CD8-positive, alpha-beta memory T cell (primary cell): Measurements from ENCODE around the gene ZNF609. TPM values are rescaled to one million over a fixed set of nuclear protein-coding genes. Genes with fewer than 3 reads are reported as not detected.
"Not testable (repeated sequence)": the region's sequence is repeated elsewhere in the genome, so short reads cannot be mapped to it uniquely, and the experiment has no call there.

ENCODE experiments used
- CTCF ChIA-PET: fragments of 350-600 bp; sonication (Branson Sonifier 250); formaldehyde crosslinking; loops from one replicate; lab custom pipeline; 2021; ENCODE audit warnings: antibody characterized with exemption; lab: Charles Lee
- POLR2A ChIA-PET: fragments of 350-600 bp; sonication (Branson Sonifier 250); formaldehyde crosslinking; loops from one replicate; lab custom pipeline; 2021; ENCODE audit warnings: antibody characterized with exemption; lab: Charles Lee
- DNase-seq, 5 donors: peaks; one replicate each; pipeline versions ENCODE4 v3.0.0 to v3.0.0-alpha.2; 2020 to 2022; ENCODE audit warnings: mixed read lengths in 1 of 5
- H3K27ac ChIP-seq: one replicate; pipeline ENCODE4 v1.7.0; 2013; ENCODE audit warnings: low read depth, mild to moderate bottlenecking, low read length, moderate library complexity
- H3K27me3 ChIP-seq: 2 replicates; pipeline ENCODE4 v1.7.0; 2013; ENCODE audit warnings: low read length, mild to moderate bottlenecking; ENCODE audit not compliant: insufficient read depth, poor library complexity, severe bottlenecking
- H3K36me3 ChIP-seq: 2 replicates; pipeline ENCODE4 v1.7.0; 2013; ENCODE audit warnings: mild to moderate bottlenecking, low read length, moderate library complexity; ENCODE audit not compliant: insufficient read depth
- H3K4me1 ChIP-seq: 2 replicates; pipeline ENCODE4 v1.7.0; 2013; ENCODE audit warnings: mild to moderate bottlenecking, low read length, moderate library complexity; ENCODE audit not compliant: insufficient read depth
- H3K4me3 ChIP-seq: 2 replicates; pipeline ENCODE4 v1.7.0; 2013; ENCODE audit warnings: mild to moderate bottlenecking, low read length
- H3K9me3 ChIP-seq: 2 replicates; pipeline ENCODE4 v1.7.0; 2013; ENCODE audit warnings: mild to moderate bottlenecking, low read length
- H3K27ac Mint-ChIP-seq, 8 donors: one replicate each; pipeline ENCODE4 v1.8.0; 2020 to 2021; ENCODE audit warnings: mixed read lengths in 8 of 8, mild to moderate bottlenecking in 6 of 8, inconsistent platforms in 3 of 8, moderate library complexity in 3 of 8
- H3K27me3 Mint-ChIP-seq, 2 donors: one replicate each; pipeline ENCODE4 v1.8.0; 2020 to 2021; ENCODE audit warnings: mixed read lengths in 2 of 2, mild to moderate bottlenecking in 1 of 2, moderate library complexity in 1 of 2
- H3K36me3 Mint-ChIP-seq, 3 donors: one replicate each; pipeline ENCODE4 v1.8.0; 2020 to 2021; ENCODE audit warnings: mixed read lengths in 3 of 3, inconsistent platforms in 1 of 3, mild to moderate bottlenecking in 1 of 3
- H3K4me1 Mint-ChIP-seq, 3 donors: one replicate each; pipeline ENCODE4 v1.8.0; 2020 to 2021; ENCODE audit warnings: mixed read lengths in 3 of 3, inconsistent platforms in 1 of 3, mild to moderate bottlenecking in 1 of 3
- H3K4me3 Mint-ChIP-seq, 7 donors: one replicate each; pipeline ENCODE4 v1.8.0; 2020 to 2021; ENCODE audit warnings: mixed read lengths in 7 of 7, mild to moderate bottlenecking in 6 of 7, moderate library complexity in 4 of 7, inconsistent platforms in 2 of 7
- H3K9me3 Mint-ChIP-seq, 5 donors: one replicate each; pipeline ENCODE4 v1.8.0; 2020 to 2022; ENCODE audit warnings: mixed read lengths in 5 of 5, mild to moderate bottlenecking in 3 of 5, moderate library complexity in 2 of 5, inconsistent platforms in 1 of 5
- polyA plus RNA-seq: library from polyadenylated mRNA; unstranded; fragments of 300-500 nt; fragmentation: Illumina TruSeq; gene quantifications from one replicate; pipeline ENCODE4 v1.2.3, GENCODE V29; 2021
- total RNA-seq, 2 experiments: library from RNA; stranded (reverse); gene quantifications; one replicate each; pipeline ENCODE4 v1.2.3, GENCODE V29; 2021

Gene ZNF609
- total and polyA plus RNA-seq, 3 experiments from 2014 or later, result 10.7 to 38.9 (median 38.0) TPM

DNA sequence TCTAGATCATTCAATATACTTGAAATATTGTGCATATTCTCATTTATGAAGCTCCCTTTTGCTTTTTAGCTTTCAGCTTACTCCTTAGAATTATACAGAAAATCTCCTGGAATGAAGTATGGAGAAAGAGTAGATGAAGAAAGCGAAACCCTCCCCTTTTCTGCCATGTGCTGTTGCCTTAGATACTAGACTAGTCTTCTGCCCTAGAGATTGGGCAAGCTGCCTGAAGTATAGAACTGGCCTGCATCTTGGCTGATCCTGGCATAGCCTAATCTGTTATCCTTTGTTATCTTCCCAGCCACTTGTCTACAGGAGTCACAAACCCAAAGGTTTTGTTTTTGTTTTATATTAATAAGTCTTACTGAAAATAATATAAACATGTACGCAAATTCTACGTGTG, 176.2 kb downstream of the ZNF609 start:
- Mint-ChIP-seq H3K9me3 (peaks cover 0 to 10% (median 5%) of the 10 kb centered on the region in 5 donors), H3K27ac (peak overlapping the region in 7 of 8 donors; percentile 71 to 96 (median 90)), H3K4me3 (peak overlapping the region in 1 of 7 donors; percentile 32), H3K36me3 (peaks cover 17 to 22% (median 20%) of the 10 kb centered on the region in 3 donors), H3K27me3 (no peaks in the 10 kb centered on the region), H3K4me1 (peaks cover 58 to 91% (median 80%) of the 10 kb centered on the region in 3 donors)
- H3K4me1 ChIP-seq, result peaks cover 60% of the 10 kb centered on the region
- no peak overlapping the region for H3K27ac ChIP-seq
- CTCF ChIA-PET, result interaction anchor here (1.2 to 3.2 kb wide), 2 partner anchors 13 to 15 kb away, joined by 4 to 14 read pairs; no protein-coding TSS in a partner anchor
- no peaks in the 10 kb centered on the region for H3K9me3 ChIP-seq
- POLR2A ChIA-PET, result interaction anchor here (3.4 kb wide), 1 partner anchor 15 kb away, joined by 14 read pairs; no protein-coding TSS in a partner anchor
- no peaks in the 10 kb centered on the region for H3K36me3 ChIP-seq
- H3K27me3 ChIP-seq, result no peaks in the 10 kb centered on the region
- no peak for DNase-seq
- no peak overlapping the region for H3K4me3 ChIP-seq

GRCh38 chr15:64637412-64637811, 177.0 kb downstream of the ZNF609 start:
- peaks cover 59% of the 10 kb centered on the region for H3K4me1 ChIP-seq
- peaks cover 58 to 89% (median 84%) of the 10 kb centered on the region in 3 donors for H3K4me1 Mint-ChIP-seq
- CTCF ChIA-PET, result no interaction called here

DNA sequence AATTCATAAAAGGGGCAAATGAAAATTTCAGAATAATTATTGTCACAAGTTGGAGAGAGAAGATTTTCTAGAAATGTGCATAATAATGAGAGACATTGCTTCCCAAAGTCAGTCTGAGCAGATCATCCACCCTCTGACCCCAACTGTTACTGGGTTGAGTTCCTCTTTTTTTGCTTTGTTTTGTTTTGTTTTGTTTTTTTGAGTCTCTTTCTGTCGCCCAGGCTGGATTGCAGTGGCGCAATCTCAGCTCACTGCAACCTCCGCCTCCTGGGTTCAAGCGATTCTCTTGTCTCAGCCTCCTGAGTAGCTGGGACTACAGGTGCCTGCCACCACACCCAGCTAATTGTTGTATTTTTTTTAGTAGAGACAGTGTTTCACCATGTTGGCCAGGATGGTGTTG, 179.4 kb downstream of the ZNF609 start:
- not testable (repeated sequence) for H3K27me3 Mint-ChIP-seq, H3K9me3 Mint-ChIP-seq
- H3K27ac Mint-ChIP-seq, result peak overlapping the region in 6 of 8 donors; percentile 12 to 77 (median 59)

More at GRCh38 chr15:64637412-64637811, 177.0 kb downstream of the ZNF609 start:
- H3K27ac Mint-ChIP-seq, result peak overlapping the region in 2 of 8 donors; percentile 66 to 73
- POLR2A ChIA-PET, result interaction anchor here (0.6 kb wide), 1 partner anchor 301 kb away, joined by 4 read pairs; no protein-coding TSS in a partner anchor
- H3K4me3 ChIP-seq, result no peak overlapping the region
- peaks cover 19 to 22% (median 20%) of the 10 kb centered on the region in 3 donors for H3K36me3 Mint-ChIP-seq
- H3K9me3 ChIP-seq, result no peaks in the 10 kb centered on the region
- no peaks in the 10 kb centered on the region for H3K27me3 ChIP-seq
- H3K4me3 Mint-ChIP-seq, result no peak overlapping the region
- H3K36me3 ChIP-seq, result no peaks in the 10 kb centered on the region
- H3K27ac ChIP-seq, result no peak overlapping the region
- no peak for DNase-seq
- H3K9me3 Mint-ChIP-seq, result peaks cover 0 to 10% (median 5%) of the 10 kb centered on the region in 5 donors
- no peaks in the 10 kb centered on the region for H3K27me3 Mint-ChIP-seq

DNA sequence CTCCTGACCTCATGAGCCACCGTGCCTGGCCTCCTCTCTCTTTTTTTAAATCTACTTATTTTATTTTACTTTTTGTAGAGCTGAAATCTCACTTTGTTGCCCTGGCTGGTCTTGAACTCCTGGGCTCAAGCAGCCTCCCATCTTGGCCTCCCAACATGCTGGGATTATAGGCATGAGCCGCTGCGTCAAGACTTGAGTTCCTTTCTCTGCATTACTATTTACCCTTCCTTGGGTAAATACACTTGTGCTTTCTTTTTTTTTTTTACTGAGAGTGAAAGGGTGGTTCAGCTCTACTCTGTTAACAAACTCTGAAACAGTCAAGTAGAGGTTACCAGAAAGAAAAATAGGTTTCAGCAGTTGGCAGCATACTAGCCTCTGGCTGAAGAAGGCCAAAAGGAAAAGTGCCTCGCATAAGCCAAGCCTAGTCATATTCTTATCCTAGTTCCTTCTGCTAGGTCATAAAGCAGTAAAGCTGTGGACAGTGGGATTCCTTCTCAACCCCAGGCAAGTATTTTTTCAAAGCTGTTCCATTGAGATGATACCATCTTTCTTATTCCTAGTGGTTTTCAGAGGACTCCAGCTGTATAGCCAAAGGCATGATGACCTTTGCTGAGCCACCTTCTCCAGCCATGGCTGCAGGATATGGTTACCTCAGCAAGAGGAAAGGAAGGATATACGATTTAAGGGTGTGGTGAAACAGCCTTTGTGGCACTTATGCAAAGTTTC, 179.9 kb downstream of the ZNF609 start:
- peaks cover 30% of the 10 kb centered on the region for H3K4me1 ChIP-seq
- ChIA-PET CTCF (interaction anchor here (1.2 to 1.6 kb wide), 2 partner anchors 208 to 213 kb away, joined by 3 read pairs; no protein-coding TSS in a partner anchor), POLR2A (interaction anchor here (0.6 kb wide), 2 partner anchors 11 to 17 kb away, joined by 3 to 4 read pairs; no protein-coding TSS in a partner anchor)
- Mint-ChIP-seq H3K36me3 (peaks cover 22 to 26% (median 25%) of the 10 kb centered on the region in 3 donors), H3K9me3 (peaks cover 0 to 10% (median 5%) of the 10 kb centered on the region in 5 donors), H3K4me1 (peaks cover 44 to 80% (median 74%) of the 10 kb centered on the region in 3 donors), H3K27me3 (no peaks in the 10 kb centered on the region), H3K27ac (peak overlapping the region in 6 of 8 donors; percentile 37 to 77 (median 44)), H3K4me3 (peak overlapping the region in 2 of 7 donors; percentile 7 to 25)
- no peak for DNase-seq
- no peaks in the 10 kb centered on the region for H3K36me3 ChIP-seq
- H3K9me3 ChIP-seq, result no peaks in the 10 kb centered on the region
- H3K4me3 ChIP-seq, result no peak overlapping the region
- no peak overlapping the region for H3K27ac ChIP-seq
- H3K27me3 ChIP-seq, result no peaks in the 10 kb centered on the region

More for the DNA sequence above, 179.4 kb downstream of the ZNF609 start:
- H3K4me3 ChIP-seq, H3K27me3 ChIP-seq, H3K36me3 ChIP-seq, H3K9me3 ChIP-seq, POLR2A ChIA-PET, DNase-seq, H3K27ac ChIP-seq: not testable (repeated sequence)
- CTCF ChIA-PET, result interaction anchor here (1.2 to 1.6 kb wide), 2 partner anchors 207 to 212 kb away, joined by 3 read pairs; no protein-coding TSS in a partner anchor
- peak overlapping the region in 1 of 7 donors; percentile 52 for H3K4me3 Mint-ChIP-seq
- H3K4me1 ChIP-seq, result peaks cover 36% of the 10 kb centered on the region
- peaks cover 22 to 26% (median 25%) of the 10 kb centered on the region in 3 donors for H3K36me3 Mint-ChIP-seq
- H3K4me1 Mint-ChIP-seq, result peaks cover 48 to 81% (median 74%) of the 10 kb centered on the region in 3 donors

GRCh38 chr15:64642875-64643274, 182.5 kb downstream of the ZNF609 start:
- CTCF ChIA-PET, result interaction anchor here (1.4 to 2.9 kb wide), 2 partner anchors 11 to 215 kb away, joined by 3 to 11 read pairs; no protein-coding TSS in a partner anchor
- DNase-seq, result no peak
- H3K27me3 Mint-ChIP-seq, result no peaks in the 10 kb centered on the region
- peaks cover 0 to 3% (median 0%) of the 10 kb centered on the region in 5 donors for H3K9me3 Mint-ChIP-seq
- Histone ChIP-seq H3K9me3 (no peaks in the 10 kb centered on the region), H3K4me1 (peaks cover 18% of the 10 kb centered on the region), H3K4me3 (no peak overlapping the region), H3K36me3 (no peaks in the 10 kb centered on the region), H3K27ac (no peak overlapping the region), H3K27me3 (no peaks in the 10 kb centered on the region)
- POLR2A ChIA-PET, result no interaction called here
- H3K36me3 Mint-ChIP-seq, result peaks cover 13 to 23% (median 14%) of the 10 kb centered on the region in 3 donors
- peaks cover 35 to 71% (median 52%) of the 10 kb centered on the region in 3 donors for H3K4me1 Mint-ChIP-seq
- peak overlapping the region in 3 of 8 donors; percentile 22 to 44 (median 33) for H3K27ac Mint-ChIP-seq
- H3K4me3 Mint-ChIP-seq, result peak overlapping the region in 1 of 7 donors; percentile 51

DNA sequence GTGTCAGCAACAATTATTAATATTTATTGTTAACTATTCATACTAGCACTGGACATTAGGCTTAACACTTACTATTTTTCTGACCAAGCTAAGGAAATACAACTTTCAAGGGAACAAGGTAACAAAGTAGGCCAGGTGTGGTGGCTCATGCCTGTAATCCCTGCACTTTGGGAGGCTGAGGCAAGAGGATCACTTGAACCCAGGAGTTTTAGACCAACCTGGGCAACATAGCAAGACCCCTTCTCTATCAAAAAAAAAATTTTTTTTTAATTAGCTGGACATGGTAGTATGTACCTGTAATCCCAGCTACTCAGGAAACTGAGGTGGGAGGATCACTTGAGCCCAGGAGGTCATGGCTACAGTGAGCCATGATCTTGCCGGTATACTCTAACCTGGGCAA, 183.3 kb downstream of the ZNF609 start:
- H3K27ac Mint-ChIP-seq, result peak overlapping the region in 1 of 8 donors; percentile 19
- CTCF ChIA-PET, result interaction anchor here (1.4 to 2.9 kb wide), 2 partner anchors 10 to 216 kb away, joined by 3 to 11 read pairs; no protein-coding TSS in a partner anchor
- POLR2A ChIA-PET, result no interaction called here
- H3K9me3 Mint-ChIP-seq, result no peaks in the 10 kb centered on the region
- Histone ChIP-seq H3K27me3 (no peaks in the 10 kb centered on the region), H3K4me3 (no peak overlapping the region), H3K27ac (no peak overlapping the region), H3K36me3 (no peaks in the 10 kb centered on the region), H3K4me1 (peaks cover 20% of the 10 kb centered on the region), H3K9me3 (no peaks in the 10 kb centered on the region)
- no peaks in the 10 kb centered on the region for H3K27me3 Mint-ChIP-seq
- H3K36me3 Mint-ChIP-seq, result peaks cover 8 to 19% (median 11%) of the 10 kb centered on the region in 3 donors
- no peak for DNase-seq
- no peak overlapping the region for H3K4me3 Mint-ChIP-seq
- H3K4me1 Mint-ChIP-seq, result peaks cover 33 to 72% (median 51%) of the 10 kb centered on the region in 3 donors

DNA sequence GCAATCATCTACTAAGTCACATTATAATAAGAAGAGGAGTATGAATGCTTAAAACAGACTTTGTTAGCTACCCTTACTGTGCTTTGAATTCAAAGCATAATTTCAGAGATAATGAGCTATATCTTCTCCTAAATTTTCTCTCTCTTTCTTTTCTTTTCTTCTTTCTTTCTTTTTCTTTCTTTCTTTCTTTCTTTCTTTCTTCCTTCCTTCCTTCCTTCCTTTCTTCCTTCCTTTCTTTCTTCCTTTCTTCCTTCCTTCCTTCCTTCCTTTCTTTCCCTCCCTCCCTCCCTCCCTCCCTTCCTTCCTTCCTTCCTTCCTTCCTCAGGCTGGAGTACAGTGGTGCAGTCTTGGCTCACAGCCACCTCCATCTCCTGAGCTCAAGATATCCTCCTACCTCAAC, 184.4 kb downstream of the ZNF609 start:
- Mint-ChIP-seq H3K36me3 (peaks cover 3 to 16% (median 8%) of the 10 kb centered on the region in 3 donors), H3K4me1 (peaks cover 30 to 72% (median 52%) of the 10 kb centered on the region in 3 donors)
- not testable (repeated sequence) for H3K4me3 ChIP-seq, DNase-seq, H3K36me3 ChIP-seq, H3K4me3 Mint-ChIP-seq, H3K27me3 Mint-ChIP-seq, H3K9me3 Mint-ChIP-seq, H3K27me3 ChIP-seq, H3K27ac Mint-ChIP-seq, H3K27ac ChIP-seq, H3K9me3 ChIP-seq
- ChIA-PET POLR2A (interaction anchor here (0.9 kb wide), 1 partner anchor 49 kb away, joined by 3 read pairs; no protein-coding TSS in a partner anchor), CTCF (interaction anchor here (1.0 to 2.9 kb wide), 2 partner anchors 9 to 10 kb away, joined by 4 to 11 read pairs; no protein-coding TSS in a partner anchor)
- H3K4me1 ChIP-seq, result peaks cover 21% of the 10 kb centered on the region
